Body of pancreas (tissue), 4 donors: Measurements from ENCODE around the gene SERAC1. TPM values are rescaled to one million over a fixed set of nuclear protein-coding genes. Genes with fewer than 3 reads are reported as not detected.

Source experiments
- ATAC-seq: fragments of 150-250 bp; one replicate; pipeline ENCODE4 v1.9.1; 2016
- DNase-seq, 4 donors: peaks; one replicate each; pipeline ENCODE4 v3.0.0-alpha.2; 2019
- H3K27ac ChIP-seq, 4 donors: fragments of 200-600 bp; sonication (generic); 1 replicate in 3 of 4; 2 replicates in 1 of 4; pipeline versions ENCODE4 v1.5.1 to v1.6.1; 2016 to 2019; ENCODE audit warnings: mild to moderate bottlenecking in 1 of 4, mixed read lengths in 1 of 4, moderate library complexity in 1 of 4
- H3K27me3 ChIP-seq, 2 donors: fragments of 200-600 bp; sonication (generic); one replicate each; pipeline ENCODE4 v1.6.0; 2016; ENCODE audit warnings: mild to moderate bottlenecking in 1 of 2
- H3K36me3 ChIP-seq, 2 donors: fragments of 200-600 bp; sonication (generic); replicated peaks in 1 of 2; 2 replicates each; pipeline ENCODE4 v1.5.1; 2016; ENCODE audit warnings: low read depth in 2 of 2; ENCODE audit not compliant: insufficient read depth in 1 of 2
- H3K4me1 ChIP-seq: fragments of 200-600 bp; sonication (generic); one replicate; pipeline ENCODE4 v1.6.0; 2016
- H3K4me3 ChIP-seq, 2 donors: fragments of 200-600 bp; sonication (generic); 1 replicate in 1 of 2; 2 replicates in 1 of 2; pipeline ENCODE4 v1.5.1; 2016 to 2019
- H3K9me3 ChIP-seq, 3 donors: fragments of 200-600 bp; sonication (generic); 1 replicate in 2 of 3; 2 replicates in 1 of 3; pipeline ENCODE4 v1.5.1; 2016
- CTCF ChIP-seq, 7 experiments: fragments of 450-650 bp in 4 of 7; fragments of 200-600 bp in 3 of 7; sonication (generic) in 3 of 7; IDR thresholded peaks; one replicate each; pipeline ENCODE4 v1.5.1; 2016 to 2019; ENCODE audit warnings: antibody characterized with exemption in 7 of 7
- POLR2A ChIP-seq, 3 donors: fragments of 450-650 bp; IDR thresholded peaks; one replicate each; pipeline ENCODE4 v1.6.1; 2016; ENCODE audit warnings: antibody characterized with exemption in 3 of 3, mild to moderate bottlenecking in 2 of 3
- WGBS, 2 donors: methylation state at CpG; one replicate each; pipeline ENCODE4 v1.1.5; 2017; 5-methylcytosine and 5-hydroxymethylcytosine counted together
- intact Hi-C: fragments of 100-400 bp; cut with DNase I; formaldehyde crosslinking; loops from one replicate; pipeline ENCODE4 v1.15.1; 2023
- total RNA-seq, 2 donors: library from RNA; depleted of rRNA; stranded (reverse); fragments of >200 nt; gene quantifications; one replicate each; pipeline ENCODE4 v1.1.0, GENCODE V29; 2016

SERAC1 gene
- total RNA-seq, 2 donors from 2014 or later = 10.5 to 14.8 TPM

GRCh38 chr6:158131926-158132325, 36.1 kb downstream of the SERAC1 start:
- intact Hi-C loops = no loop called here
- Histone ChIP-seq H3K4me1 (no peaks in the 10 kb centered on the region), H3K9me3 (no peaks in the 10 kb centered on the region), H3K27ac (no peak overlapping the region), H3K36me3 (peaks cover 0 to 3% of the 10 kb centered on the region in 2 donors), H3K27me3 (no peaks in the 10 kb centered on the region), H3K4me3 (no peak overlapping the region)
- DNase-seq = no peak
- TF ChIP-seq CTCF (IDR thresholded peaks at IDR 0.05) = peak in 3 of 7 experiments; percentile 11 to 22 (median 21)
- TF ChIP-seq POLR2A (IDR thresholded peaks at IDR 0.05) = no peak
- 45 to 46% methylated on average over 1 of the region's 1 CpG for WGBS, 2 donors
- ATAC-seq = no peak

- ATAC-seq (no peak), DNase-seq (no peak)
- H3K27ac ChIP-seq = no peak overlapping the region
- TF ChIP-seq CTCF (IDR thresholded peaks at IDR 0.05) (no peak), POLR2A (IDR thresholded peaks at IDR 0.05) (no peak)
- peaks cover 0 to 9% of the 10 kb centered on the region in 2 donors for H3K36me3 ChIP-seq
- WGBS, 2 donors = 91 to 97% methylated on average over 2 of the region's 2 CpGs
- H3K27me3 ChIP-seq = no peaks in the 10 kb centered on the region
- intact Hi-C loops = no loop called here
- no peaks in the 10 kb centered on the region for H3K9me3 ChIP-seq
- no peak overlapping the region for H3K4me3 ChIP-seq
- no peaks in the 10 kb centered on the region for H3K4me1 ChIP-seq
Measured at GRCh38 chr6:158125271-158125670, 42.8 kb downstream of the SERAC1 start.

- no peak overlapping the region for H3K4me3 ChIP-seq
- H3K9me3 ChIP-seq = no peaks in the 10 kb centered on the region
- H3K4me1 ChIP-seq = no peaks in the 10 kb centered on the region
- no peaks in the 10 kb centered on the region for H3K27me3 ChIP-seq
- no peak overlapping the region for H3K27ac ChIP-seq
- WGBS, 2 donors = 90 to 92% methylated on average over 1 of the region's 1 CpG
- ATAC-seq (no peak), DNase-seq (no peak)
- peaks cover 0 to 9% of the 10 kb centered on the region in 2 donors for H3K36me3 ChIP-seq
- TF ChIP-seq CTCF (IDR thresholded peaks at IDR 0.05) = no peak
- TF ChIP-seq POLR2A (IDR thresholded peaks at IDR 0.05) = no peak
- intact Hi-C loops = no loop called here
Measured at GRCh38 chr6:158124288-158124687, 43.8 kb downstream of the SERAC1 start.

GRCh38 chr6:158122048-158122447, 46.0 kb downstream of the SERAC1 start:
- WGBS, 2 donors = 76 to 80% methylated on average over 2 of the region's 2 CpGs
- no peak for DNase-seq
- H3K36me3 ChIP-seq = peaks cover 0 to 6% of the 10 kb centered on the region in 2 donors

More at GRCh38 chr6:158122048-158122447, 46.0 kb downstream of the SERAC1 start:
- H3K27ac ChIP-seq = no peak overlapping the region
- no peaks in the 10 kb centered on the region for H3K4me1 ChIP-seq
- intact Hi-C loops = no loop called here
- no peak for ATAC-seq
- TF ChIP-seq POLR2A (IDR thresholded peaks at IDR 0.05) (no peak), CTCF (IDR thresholded peaks at IDR 0.05) (no peak)
- H3K27me3 ChIP-seq = no peaks in the 10 kb centered on the region
- no peak overlapping the region for H3K4me3 ChIP-seq
- H3K9me3 ChIP-seq = no peaks in the 10 kb centered on the region
